Hepatocyte (in vitro differentiated cells): ENCODE results near the gene BET1L. TPM values are rescaled to one million over a fixed set of nuclear protein-coding genes. Genes with fewer than 3 reads are reported as not detected.

Source experiments
- DNase-seq: peaks from one replicate; pipeline ENCODE4 v3.0.0-alpha.2; 2016; ENCODE audit warnings: low spot score
- H2AFZ ChIP-seq: fragments of 200-600 bp; sonication (generic); 2 replicates; pipeline ENCODE4 v1.6.0; 2016; ENCODE audit warnings: antibody characterized with exemption, mild to moderate bottlenecking
- H3K27ac ChIP-seq: fragments of 200-600 bp; sonication (generic); 2 replicates; pipeline ENCODE4 v1.5.1; 2016; ENCODE audit warnings: mild to moderate bottlenecking
- H3K27me3 ChIP-seq: fragments of 200-600 bp; sonication (generic); 2 replicates; pipeline ENCODE4 v1.6.1; 2016
- H3K36me3 ChIP-seq: fragments of 200-600 bp; sonication (generic); replicated peaks from 2 replicates; pipeline ENCODE4 v1.5.1; 2016; ENCODE audit warnings: low read depth; ENCODE audit not compliant: insufficient read depth
- H3K4me1 ChIP-seq: fragments of 200-600 bp; sonication (generic); 2 replicates; pipeline ENCODE4 v1.5.1; 2016; ENCODE audit warnings: mild to moderate bottlenecking, moderate library complexity; ENCODE audit not compliant: insufficient read depth
- H3K4me2 ChIP-seq: fragments of 200-600 bp; sonication (generic); 2 replicates; pipeline ENCODE4 v1.6.0; 2016
- H3K4me3 ChIP-seq: fragments of 200-600 bp; sonication (generic); 2 replicates; pipeline ENCODE4 v1.5.1; 2016; ENCODE audit warnings: mild to moderate bottlenecking
- H3K79me2 ChIP-seq: fragments of 200-600 bp; sonication (generic); 2 replicates; pipeline ENCODE4 v1.6.0; 2017; ENCODE audit warnings: mild to moderate bottlenecking
- H3K9me2 ChIP-seq: fragments of 200-600 bp; sonication (generic); replicated peaks from 2 replicates; pipeline ENCODE4 v1.6.0; 2017; ENCODE audit warnings: mild to moderate bottlenecking; ENCODE audit not compliant: insufficient read depth
- H3K9me3 ChIP-seq: fragments of 200-600 bp; sonication (generic); 2 replicates; pipeline ENCODE4 v1.5.1; 2016; ENCODE audit warnings: low read depth, mild to moderate bottlenecking
- H4K20me1 ChIP-seq: fragments of 200-600 bp; sonication (generic); 2 replicates; pipeline ENCODE4 v1.6.0; 2016; ENCODE audit warnings: mild to moderate bottlenecking; ENCODE audit not compliant: insufficient read depth, poor library complexity, severe bottlenecking
- CTCF ChIP-seq: fragments of 200-600 bp; sonication (generic); IDR thresholded peaks from 2 replicates; pipeline ENCODE4 v1.5.1; 2016; ENCODE audit warnings: antibody characterized with exemption, mild to moderate bottlenecking; ENCODE audit not compliant: poor library complexity
- EZH2 ChIP-seq: fragments of 200-600 bp; sonication (generic); IDR thresholded peaks from 2 replicates; pipeline ENCODE4 v1.6.1; 2016; ENCODE audit warnings: antibody characterized with exemption, mild to moderate bottlenecking, borderline replicate concordance
- EZH2phosphoT487 ChIP-seq: fragments of 200-600 bp; sonication (generic); IDR thresholded peaks from one replicate; pipeline ENCODE4 v1.6.1; 2018; ENCODE audit warnings: antibody characterized with exemption, mild to moderate bottlenecking, low read depth, moderate library complexity; ENCODE audit not compliant: unreplicated experiment, severe bottlenecking
- WGBS: methylation state at CpG from one replicate; pipeline ENCODE4 v1.1.6; 2016; ENCODE audit warnings: low lambda C conversion rate; ENCODE audit errors: missing lambda C conversion rate; 5-methylcytosine and 5-hydroxymethylcytosine counted together
- polyA plus RNA-seq: library from polyadenylated mRNA; unstranded; fragments of >200 nt; fragmentation: Nextera tagmentation; extraction: Ambion mirVana; gene quantifications from 2 replicates; pipeline ENCODE4 v1.2.1, GENCODE V29; 2016
- total RNA-seq: library from RNA; depleted of rRNA; stranded (reverse); fragments of >200 nt; gene quantifications from 2 replicates; pipeline ENCODE4 v1.2.3, GENCODE V29; 2014

The BET1L gene
- total and polyA plus RNA-seq, 2 experiments from 2014 or later = 33.9 to 70.5 TPM

GRCh38 chr11:200224-201003, 6.8 kb downstream of the BET1L start:
- 91% methylated on average over 13 of the region's 13 CpGs for WGBS

GRCh38 chr11:199782-200181, 7.4 kb downstream of the BET1L start:
- Histone ChIP-seq H3K9me3 (no peaks in the 10 kb centered on the region), H3K4me3 (no peak overlapping the region), H3K27me3 (no peaks in the 10 kb centered on the region), H3K4me2 (no peak overlapping the region), H3K79me2 (peaks cover 12% of the 10 kb centered on the region), H4K20me1 (peaks cover 25% of the 10 kb centered on the region), H3K4me1 (no peaks in the 10 kb centered on the region), H2AFZ (no peak overlapping the region), H3K9me2 (no peaks in the 10 kb centered on the region), H3K36me3 (no peaks in the 10 kb centered on the region), H3K27ac (no peak overlapping the region)
- DNase-seq = no peak
- 81% methylated on average over 8 of the region's 8 CpGs for WGBS
- no peak for TF ChIP-seq CTCF
- no peak for TF ChIP-seq EZH2
- TF ChIP-seq EZH2phosphoT487 = no peak

More at GRCh38 chr11:200224-201003, 6.8 kb downstream of the BET1L start:
- Histone ChIP-seq H2AFZ (no peak overlapping the region), H3K9me3 (no peaks in the 10 kb centered on the region), H3K4me1 (peaks cover 3% of the 10 kb centered on the region), H3K4me2 (no peak overlapping the region), H3K27me3 (no peaks in the 10 kb centered on the region), H3K4me3 (no peak overlapping the region), H3K27ac (no peak overlapping the region), H3K36me3 (no peaks in the 10 kb centered on the region), H3K9me2 (no peaks in the 10 kb centered on the region), H4K20me1 (peaks cover 30% of the 10 kb centered on the region), H3K79me2 (peaks cover 18% of the 10 kb centered on the region)
- no peak for TF ChIP-seq CTCF
- TF ChIP-seq EZH2phosphoT487 = no peak
- no peak for TF ChIP-seq EZH2
- DNase-seq = no peak

GRCh38 chr11:199004-199581, 8.1 kb downstream of the BET1L start:
- 91% methylated on average over 13 of the region's 13 CpGs for WGBS
- H3K9me2 ChIP-seq = no peaks in the 10 kb centered on the region
- DNase-seq = no peak
- H3K4me3 ChIP-seq = no peak overlapping the region
- H2AFZ ChIP-seq = no peak overlapping the region
- no peak for TF ChIP-seq EZH2phosphoT487
- no peak for TF ChIP-seq EZH2
- no peak for TF ChIP-seq CTCF
- H3K4me1 ChIP-seq = no peaks in the 10 kb centered on the region
- no peak overlapping the region for H3K27ac ChIP-seq
- peaks cover 18% of the 10 kb centered on the region for H4K20me1 ChIP-seq
- no peaks in the 10 kb centered on the region for H3K27me3 ChIP-seq
- H3K36me3 ChIP-seq = no peaks in the 10 kb centered on the region
- H3K79me2 ChIP-seq = peaks cover 5% of the 10 kb centered on the region
- H3K4me2 ChIP-seq = no peak overlapping the region
- H3K9me3 ChIP-seq = no peaks in the 10 kb centered on the region
